NCI-H748 treated with DMSO at 0.1 percent for 48 hours (cell line): ENCODE measurements around the gene SLC2A4RG.
"Not testable (repeated sequence)": the region's sequence is repeated elsewhere in the genome, so short reads cannot be mapped to it uniquely, and the experiment has no call there.

Experiments
- DNase-seq: peaks from one replicate; lab custom pipeline; 2025; lab: John Stamatoyannopoulos, UW

SLC2A4RG gene

GRCh38 chr20:63712191-63712590 is 27.4 kb upstream of the SLC2A4RG start:
- no peak for DNase-seq

GRCh38 chr20:63714858-63715257 is 24.7 kb upstream of the SLC2A4RG start:
- DNase-seq, result no peak

- no peak for DNase-seq
Observed at GRCh38 chr20:63718996-63719395, 20.6 kb upstream of the SLC2A4RG start.

GRCh38 chr20:63722967-63723622 is 16.5 kb upstream of the SLC2A4RG start:
- not testable (repeated sequence) for DNase-seq

GRCh38 chr20:63730189-63730733 is 9.3 kb upstream of the SLC2A4RG start:
- not testable (repeated sequence) for DNase-seq

GRCh38 chr20:63731410-63731809 is 8.2 kb upstream of the SLC2A4RG start:
- no peak for DNase-seq

GRCh38 chr20:63732118-63733095 is 7.2 kb upstream of the SLC2A4RG start:
- no peak for DNase-seq

GRCh38 chr20:63733117-63733516 is 6.5 kb upstream of the SLC2A4RG start:
- DNase-seq, result no peak

- DNase-seq, result no peak
Observed at GRCh38 chr20:63733579-63734081, 5.9 kb upstream of the SLC2A4RG start.

- no peak for DNase-seq
Observed at GRCh38 chr20:63734111-63734945, 5.2 kb upstream of the SLC2A4RG start.

- DNase-seq, result no peak
Observed at GRCh38 chr20:63734946-63735858, 4.4 kb upstream of the SLC2A4RG start.

GRCh38 chr20:63735859-63736718 is 3.5 kb upstream of the SLC2A4RG start, which contains the start of gene LIME1:
Gene LIME1, plus strand, starts transcription at chr20:63736664. Its CDS starts 886 bp downstream, at chr20:63737550.
- DNase-seq, result no peak

- DNase-seq, result no peak
Observed at GRCh38 chr20:63736893-63737694, 2.5 kb upstream of the SLC2A4RG start.

- DNase-seq, result no peak
Observed at GRCh38 chr20:63737695-63737944, 2.0 kb upstream of the SLC2A4RG start.

GRCh38 chr20:63737945-63738686 is 1.5 kb upstream of the SLC2A4RG start:
- DNase-seq, result no peak

- DNase-seq, result no peak
Observed at GRCh38 chr20:63738687-63739129, 868 bp upstream of the SLC2A4RG start.

- peak; percentile 15 for DNase-seq
Observed at GRCh38 chr20:63740070-63740626, 572 bp downstream of the SLC2A4RG start.
